HepG2 (cell line): ENCODE data around the gene C11orf42. TPM values are rescaled to one million over a fixed set of nuclear protein-coding genes. Genes with fewer than 3 reads are reported as not detected.

Experiments
- polyA plus RNA-seq, 8 experiments: library from polyadenylated mRNA; depleted of rRNA in 3 of 8; stranded (reverse) in 7 of 8; unstranded in 1 of 8; fragments of >200 nt; fragmentation: Illumina TruSeq in 4 of 8; extraction: Trizol in 4 of 8; gene quantifications; 2 replicates each; pipeline versions ENCODE4 v1.2.1 to v1.2.3, GENCODE V29; 2011 to 2016; ENCODE audit warnings: low read depth in 4 of 8, missing spikeins in 1 of 8, mixed read lengths in 1 of 8; ENCODE audit not compliant: insufficient read depth in 1 of 8
- total RNA-seq, 5 experiments: library from RNA; depleted of rRNA; stranded (reverse); fragments of >200 nt; fragmentation: Illumina TruSeq; extraction: Trizol; gene quantifications; 2 replicates each; pipeline ENCODE4 v1.2.3, GENCODE V29; 2016; ENCODE audit warnings: low read depth in 1 of 5

Gene C11orf42
- total and polyA plus RNA-seq, 2 of the 13 experiments (the other 11 are each of a cell fraction or from before 2014, with no cell fraction given), result not detected

Other genes starting within 250 kb of the C11orf42 start
- gene OR56A5, start 237.1 kb upstream of the C11orf42 start, total RNA-seq (2016; rRNA removed; fragmentation: Illumina TruSeq; extraction: Trizol), result not detected in 2 replicates
- not detected in 2 replicates for gene OR56A5, start 237.1 kb upstream of the C11orf42 start, polyA plus RNA-seq (2011; rRNA removed)
- not detected in 2 replicates for gene OR52L1, start 218.6 kb upstream of the C11orf42 start, total RNA-seq (2016; rRNA removed; fragmentation: Illumina TruSeq; extraction: Trizol)
- gene OR52L1, start 218.6 kb upstream of the C11orf42 start, polyA plus RNA-seq (2011; rRNA removed), result not detected in 2 replicates
- gene OR56A4, start 198.6 kb upstream of the C11orf42 start, total RNA-seq (2016; rRNA removed; fragmentation: Illumina TruSeq; extraction: Trizol), result not detected in 2 replicates
- not detected in 2 replicates for gene OR56A4, start 198.6 kb upstream of the C11orf42 start, polyA plus RNA-seq (2011; rRNA removed)
- gene OR56A1, start 174.8 kb upstream of the C11orf42 start, total RNA-seq (2016; rRNA removed; fragmentation: Illumina TruSeq; extraction: Trizol), result not detected in 2 replicates
- gene OR56A1, start 174.8 kb upstream of the C11orf42 start, polyA plus RNA-seq (2011; rRNA removed), result not detected in 2 replicates
- gene OR56B4, start 97.9 kb upstream of the C11orf42 start, total RNA-seq (2016; rRNA removed; fragmentation: Illumina TruSeq; extraction: Trizol), result not detected in 2 replicates
- not detected in 2 replicates for gene OR56B4, start 97.9 kb upstream of the C11orf42 start, polyA plus RNA-seq (2011; rRNA removed)
- gene OR52B2, start 35.2 kb upstream of the C11orf42 start, total RNA-seq (2016; rRNA removed; fragmentation: Illumina TruSeq; extraction: Trizol), result not detected in 2 replicates
- not detected in 2 replicates for gene OR52B2, start 35.2 kb upstream of the C11orf42 start, polyA plus RNA-seq (2011; rRNA removed)
- not detected in 2 replicates for gene OR52W1, start 6.3 kb upstream of the C11orf42 start, total RNA-seq (2016; rRNA removed; fragmentation: Illumina TruSeq; extraction: Trizol)
- not detected in 2 replicates for gene OR52W1, start 6.3 kb upstream of the C11orf42 start, polyA plus RNA-seq (2011; rRNA removed)
- 10.8 and 14.1 TPM in 2 replicates for gene FHIP1B, start 29.1 kb downstream of the C11orf42 start, total RNA-seq (2016; rRNA removed; fragmentation: Illumina TruSeq; extraction: Trizol)
- 18.6 and 19.8 TPM in 2 replicates for gene FHIP1B, start 29.1 kb downstream of the C11orf42 start, polyA plus RNA-seq (2011; rRNA removed)
- gene CNGA4, start 33.5 kb downstream of the C11orf42 start, total RNA-seq (2016; rRNA removed; fragmentation: Illumina TruSeq; extraction: Trizol), result not detected in 2 replicates
- 0.03 and 0.07 TPM in 2 replicates for gene CNGA4, start 33.5 kb downstream of the C11orf42 start, polyA plus RNA-seq (2011; rRNA removed)
- not detected in 2 replicates for gene CCKBR, start 54.3 kb downstream of the C11orf42 start, total RNA-seq (2016; rRNA removed; fragmentation: Illumina TruSeq; extraction: Trizol)
- not detected in 2 replicates for gene CCKBR, start 54.3 kb downstream of the C11orf42 start, polyA plus RNA-seq (2011; rRNA removed)
- gene CAVIN3, start 114.9 kb downstream of the C11orf42 start, total RNA-seq (2016; rRNA removed; fragmentation: Illumina TruSeq; extraction: Trizol), result not detected in 2 replicates
- gene CAVIN3, start 114.9 kb downstream of the C11orf42 start, polyA plus RNA-seq (2011; rRNA removed), result not detected in 2 replicates
- gene SMPD1, start 184.9 kb downstream of the C11orf42 start, total RNA-seq (2016; rRNA removed; fragmentation: Illumina TruSeq; extraction: Trizol), result 5.3 and 8.4 TPM in 2 replicates
- gene SMPD1, start 184.9 kb downstream of the C11orf42 start, polyA plus RNA-seq (2011; rRNA removed), result 6.3 and 9.2 TPM in 2 replicates
- 2.4 and 3.5 TPM in 2 replicates for gene APBB1, start 213.5 kb downstream of the C11orf42 start, total RNA-seq (2016; rRNA removed; fragmentation: Illumina TruSeq; extraction: Trizol)
- 1.7 and 2.4 TPM in 2 replicates for gene APBB1, start 213.5 kb downstream of the C11orf42 start, polyA plus RNA-seq (2011; rRNA removed)
- gene HPX, start 235.4 kb downstream of the C11orf42 start, total RNA-seq (2016; rRNA removed; fragmentation: Illumina TruSeq; extraction: Trizol), result 29.6 and 57.4 TPM in 2 replicates
- gene HPX, start 235.4 kb downstream of the C11orf42 start, polyA plus RNA-seq (2011; rRNA removed), result 6.2 and 9.2 TPM in 2 replicates